SU-DHL-6 (cell line): ENCODE data around the gene FAM171A1.

Source experiments
- H2AFZ ChIP-seq: fragments of 200-600 bp; sonication (generic); 2 replicates; pipeline ENCODE4 v1.6.1; 2014; ENCODE audit warnings: low read depth, mild to moderate bottlenecking, moderate library complexity, mixed read lengths, antibody characterized with exemption, low read length; ENCODE audit not compliant: severe bottlenecking
- H3F3A ChIP-seq: fragments of 200-600 bp; shearing (Covaris generic); 2 replicates; pipeline ENCODE4 v1.6.0; 2016; ENCODE audit warnings: antibody characterized with exemption, mild to moderate bottlenecking; ENCODE audit not compliant: insufficient read depth
- H3K27ac ChIP-seq: fragments of 200-600 bp; sonication (generic); 2 replicates; pipeline ENCODE4 v1.5.1; 2016; ENCODE audit warnings: low read depth, mild to moderate bottlenecking, low read length, moderate library complexity, mixed read lengths
- H3K27me3 ChIP-seq: fragments of 200-600 bp; sonication (generic), shearing (Covaris generic); 2 replicates; pipeline ENCODE4 v1.6.0; 2014; ENCODE audit warnings: mild to moderate bottlenecking, low read length
- H3K36me3 ChIP-seq: fragments of 200-600 bp; sonication (generic); 2 replicates; pipeline ENCODE4 v1.6.1; 2014; ENCODE audit warnings: mild to moderate bottlenecking, low read length, mixed read lengths
- H3K4me2 ChIP-seq: fragments of 300-600, 200-600 bp; shearing (Covaris generic), sonication (generic); 2 replicates; pipeline ENCODE4 v1.6.0; 2014; ENCODE audit warnings: low read length, low read depth, mild to moderate bottlenecking; ENCODE audit not compliant: poor library complexity, severe bottlenecking
- H3K4me3 ChIP-seq: fragments of 200-600 bp; sonication (generic); 2 replicates; pipeline ENCODE4 v1.5.1; 2014; ENCODE audit warnings: antibody characterized with exemption, low read length, mild to moderate bottlenecking, mixed read lengths; ENCODE audit not compliant: insufficient read depth, poor library complexity, severe bottlenecking
- H3K79me2 ChIP-seq: fragments of 200-600 bp; sonication (generic); 2 replicates; pipeline ENCODE4 v1.6.1; 2014; ENCODE audit warnings: mild to moderate bottlenecking, low read length, moderate library complexity; ENCODE audit not compliant: insufficient read depth
- H3K9ac ChIP-seq: fragments of 200-600 bp; sonication (generic); 2 replicates; pipeline ENCODE4 v1.7.0; 2014; ENCODE audit warnings: mild to moderate bottlenecking, low read length
- H3K9me2 ChIP-seq: fragments of 200-600 bp; sonication (generic); replicated peaks from 2 replicates; pipeline ENCODE4 v1.6.1; 2014; ENCODE audit warnings: low read length; ENCODE audit not compliant: insufficient read depth
- H3K9me3 ChIP-seq: fragments of 200-600 bp; sonication (generic); 2 replicates; pipeline ENCODE4 v1.6.1; 2014; ENCODE audit warnings: low read length, mixed read lengths; ENCODE audit not compliant: insufficient read depth
- H4K20me1 ChIP-seq: fragments of 200-600 bp; sonication (generic); 2 replicates; pipeline ENCODE4 v1.6.1; 2014; ENCODE audit warnings: low read depth, mild to moderate bottlenecking, antibody characterized with exemption, low read length, moderate library complexity, mixed read lengths
- CTCF ChIP-seq: fragments of 200-600 bp; sonication (generic); IDR thresholded peaks from one replicate; pipeline ENCODE4 v1.5.1; 2017; ENCODE audit warnings: antibody characterized with exemption, mild to moderate bottlenecking, low read length, moderate library complexity; ENCODE audit not compliant: insufficient read depth, poor library complexity, severe bottlenecking
- EZH2phosphoT487 ChIP-seq: fragments of 200-600 bp; sonication (generic), shearing (Covaris generic); conservative IDR thresholded peaks from 2 replicates; pipeline ENCODE4 v1.6.1; 2018; ENCODE audit warnings: mild to moderate bottlenecking, antibody characterized with exemption, low read length, moderate library complexity, mixed read lengths

FAM171A1 gene

GRCh38 chr10:15216700-15217099 lies 154.4 kb downstream of the FAM171A1 start:
- no peaks in the 10 kb centered on the region for H3K79me2 ChIP-seq
- no peak for TF ChIP-seq CTCF
- no peak for TF ChIP-seq EZH2phosphoT487
- H2AFZ ChIP-seq, result no peak overlapping the region
- no peak overlapping the region for H3K4me3 ChIP-seq
- H4K20me1 ChIP-seq, result no peaks in the 10 kb centered on the region
- H3K9me3 ChIP-seq, result no peaks in the 10 kb centered on the region
- H3K27me3 ChIP-seq, result no peaks in the 10 kb centered on the region
- H3K9me2 ChIP-seq, result no peaks in the 10 kb centered on the region
- no peaks in the 10 kb centered on the region for H3F3A ChIP-seq
- no peak overlapping the region for H3K9ac ChIP-seq
- H3K27ac ChIP-seq, result no peak overlapping the region
- H3K4me2 ChIP-seq, result no peak overlapping the region
- H3K36me3 ChIP-seq, result no peaks in the 10 kb centered on the region

GRCh38 chr10:15214237-15214636 lies 156.9 kb downstream of the FAM171A1 start:
- H3K4me2 ChIP-seq, result no peak overlapping the region
- no peaks in the 10 kb centered on the region for H3K9me2 ChIP-seq
- H3K27me3 ChIP-seq, result no peaks in the 10 kb centered on the region
- no peak for TF ChIP-seq CTCF
- no peak for TF ChIP-seq EZH2phosphoT487
- no peaks in the 10 kb centered on the region for H3K36me3 ChIP-seq
- no peaks in the 10 kb centered on the region for H3F3A ChIP-seq
- no peak overlapping the region for H3K9ac ChIP-seq
- no peak overlapping the region for H3K27ac ChIP-seq
- no peaks in the 10 kb centered on the region for H3K9me3 ChIP-seq
- H4K20me1 ChIP-seq, result no peaks in the 10 kb centered on the region
- no peak overlapping the region for H3K4me3 ChIP-seq
- H3K79me2 ChIP-seq, result no peaks in the 10 kb centered on the region
- no peak overlapping the region for H2AFZ ChIP-seq

GRCh38 chr10:15213461-15213861 lies 157.6 kb downstream of the FAM171A1 start:
- no peak overlapping the region for H3K27ac ChIP-seq
- no peaks in the 10 kb centered on the region for H3K9me3 ChIP-seq
- no peak overlapping the region for H3K4me3 ChIP-seq
- TF ChIP-seq CTCF (no peak), EZH2phosphoT487 (no peak)
- no peaks in the 10 kb centered on the region for H3F3A ChIP-seq
- H3K79me2 ChIP-seq, result no peaks in the 10 kb centered on the region
- no peak overlapping the region for H3K4me2 ChIP-seq
- H4K20me1 ChIP-seq, result no peaks in the 10 kb centered on the region
- H3K27me3 ChIP-seq, result no peaks in the 10 kb centered on the region
- H2AFZ ChIP-seq, result no peak overlapping the region
- H3K9me2 ChIP-seq, result no peaks in the 10 kb centered on the region
- no peaks in the 10 kb centered on the region for H3K36me3 ChIP-seq
- no peak overlapping the region for H3K9ac ChIP-seq

- H3K27ac ChIP-seq, result no peak overlapping the region
- TF ChIP-seq CTCF (no peak), EZH2phosphoT487 (no peak)
- no peaks in the 10 kb centered on the region for H3K36me3 ChIP-seq
- no peaks in the 10 kb centered on the region for H4K20me1 ChIP-seq
- no peak overlapping the region for H2AFZ ChIP-seq
- H3K9ac ChIP-seq, result no peak overlapping the region
- no peaks in the 10 kb centered on the region for H3F3A ChIP-seq
- H3K9me3 ChIP-seq, result no peaks in the 10 kb centered on the region
- no peaks in the 10 kb centered on the region for H3K79me2 ChIP-seq
- no peak overlapping the region for H3K4me3 ChIP-seq
- no peaks in the 10 kb centered on the region for H3K9me2 ChIP-seq
- H3K27me3 ChIP-seq, result no peaks in the 10 kb centered on the region
- H3K4me2 ChIP-seq, result no peak overlapping the region
Measured at GRCh38 chr10:15211464-15211979, 159.6 kb downstream of the FAM171A1 start.
